Measurements from ENCODE around the gene RNF181. TPM values are rescaled to one million over a fixed set of nuclear protein-coding genes. Genes with fewer than 3 reads are reported as not detected.

The RNF181 gene
- total RNA-seq, 1 experiment from 2014 or later = 77.5 TPM

DNA sequence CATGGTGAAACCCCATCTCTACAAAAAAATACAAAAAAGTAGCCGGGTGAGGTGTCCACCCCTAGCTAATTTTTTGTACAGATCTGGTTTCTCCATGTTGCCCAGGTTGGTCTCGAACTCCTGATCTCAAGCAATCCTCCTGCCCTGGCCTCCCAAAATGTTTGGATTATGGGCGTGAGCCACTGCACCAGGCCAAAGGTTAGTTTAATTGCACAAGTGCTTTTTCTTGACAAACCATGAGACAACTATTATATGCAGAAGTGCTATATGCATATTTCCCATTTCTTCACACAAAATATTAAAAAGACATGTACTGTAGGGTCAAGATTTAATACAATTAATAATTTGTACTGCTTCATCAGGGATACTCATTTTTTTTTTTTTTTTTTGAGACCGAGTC is 29.3 kb upstream of the RNF181 start:
- ChIA-PET CTCF (no interaction called here), RAD21 (ENCODE audit: low non-redundant PET in 1 of 2, low total read pairs in 2 of 2, uncharacterized antibody in 2 of 2, unreplicated experiment in 2 of 2) (no interaction called here), POLR2A (no interaction called here)
- no peak overlapping the region for H3K4me2 ChIP-seq (ENCODE audit: low read length)
- no peaks in the 10 kb centered on the region for H4K20me1 ChIP-seq (ENCODE audit: insufficient read depth)
- H3K27ac ChIP-seq (ENCODE audit: low read depth, low read length) = no peak overlapping the region
- H3K79me2 ChIP-seq (ENCODE audit: insufficient read depth, low read length) = no peaks in the 10 kb centered on the region
- intact Hi-C loops (cut with micrococcal nuclease) = no loop called here
- H3K27me3 ChIP-seq (ENCODE audit: insufficient read depth, low read length) = no peaks in the 10 kb centered on the region
- no peak overlapping the region for H3K9ac ChIP-seq (ENCODE audit: low read length)
- H3K36me3 ChIP-seq (ENCODE audit: control insufficient read depth in 1 of 2, insufficient read depth in 2 of 2, low read length in 2 of 2) = no peaks in the 10 kb centered on the region
- H3K4me1 ChIP-seq (ENCODE audit: control insufficient read depth in 1 of 2, insufficient read depth in 2 of 2, low read length in 2 of 2) = peaks cover 2 to 6% of the 10 kb centered on the region in 2 experiments; a peak in 2 of 4 replicates
- no peak overlapping the region for H3K4me3 ChIP-seq (replicated peaks in 1 of 2; ENCODE audit: low read depth in 1 of 2, low read length in 2 of 2)
- no peaks in the 10 kb centered on the region for H3K9me2 ChIP-seq (ENCODE audit: insufficient read depth)
- no TSS peak for BruUV-seq (replicated peaks)
- ATAC-seq (no peak), DNase-seq (ENCODE audit: low read depth, low spot score) (no peak)
- TF ChIP-seq ZNF274 (IDR thresholded peaks at IDR 0.05; ENCODE audit: low read depth, low read length) (no peak), SP1 (IDR thresholded peaks at IDR 0.05; ENCODE audit: low read depth) (no peak), SRF (IDR thresholded peaks at IDR 0.05; ENCODE audit: low read depth) (no peak), JUND (IDR thresholded peaks at IDR 0.05) (no peak), ZFX (IDR thresholded peaks at IDR 0.05) (no peak), TCF7L2 (IDR thresholded peaks at IDR 0.05; ENCODE audit: borderline replicate concordance, extremely low read depth, insufficient read depth, insufficient read length) (no peak), POLR2A (IDR thresholded peaks at IDR 0.05; ENCODE audit: borderline replicate concordance, extremely low read depth, insufficient read depth, insufficient read length) (no peak), CEBPB (IDR thresholded peaks at IDR 0.05; ENCODE audit: low read depth) (no peak), EZH2phosphoT487 (IDR thresholded peaks at IDR 0.05; ENCODE audit: borderline replicate concordance) (no peak), SIN3A (IDR thresholded peaks at IDR 0.05; ENCODE audit: low read depth) (no peak), EGR1 (IDR thresholded peaks at IDR 0.05; ENCODE audit: low read depth) (no peak), FOSL1 (IDR thresholded peaks at IDR 0.05; ENCODE audit: low read depth) (no peak), ELF1 (IDR thresholded peaks at IDR 0.05; ENCODE audit: borderline replicate concordance, low read depth) (no peak), EZH2 (IDR thresholded peaks at IDR 0.05) (no peak)
- TF ChIP-seq, protein P1, sequence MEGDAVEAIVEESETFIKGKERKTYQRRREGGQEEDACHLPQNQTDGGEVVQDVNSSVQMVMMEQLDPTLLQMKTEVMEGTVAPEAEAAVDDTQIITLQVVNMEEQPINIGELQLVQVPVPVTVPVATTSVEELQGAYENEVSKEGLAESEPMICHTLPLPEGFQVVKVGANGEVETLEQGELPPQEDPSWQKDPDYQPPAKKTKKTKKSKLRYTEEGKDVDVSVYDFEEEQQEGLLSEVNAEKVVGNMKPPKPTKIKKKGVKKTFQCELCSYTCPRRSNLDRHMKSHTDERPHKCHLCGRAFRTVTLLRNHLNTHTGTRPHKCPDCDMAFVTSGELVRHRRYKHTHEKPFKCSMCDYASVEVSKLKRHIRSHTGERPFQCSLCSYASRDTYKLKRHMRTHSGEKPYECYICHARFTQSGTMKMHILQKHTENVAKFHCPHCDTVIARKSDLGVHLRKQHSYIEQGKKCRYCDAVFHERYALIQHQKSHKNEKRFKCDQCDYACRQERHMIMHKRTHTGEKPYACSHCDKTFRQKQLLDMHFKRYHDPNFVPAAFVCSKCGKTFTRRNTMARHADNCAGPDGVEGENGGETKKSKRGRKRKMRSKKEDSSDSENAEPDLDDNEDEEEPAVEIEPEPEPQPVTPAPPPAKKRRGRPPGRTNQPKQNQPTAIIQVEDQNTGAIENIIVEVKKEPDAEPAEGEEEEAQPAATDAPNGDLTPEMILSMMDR (IDR thresholded peaks at IDR 0.05 in 2 of 3, conservative IDR thresholded peaks at IDR 0.05 in 1 of 3; ENCODE audit: borderline replicate concordance in 1 of 3, insufficient read depth in 1 of 3, low read depth in 2 of 3, low read length in 2 of 3) = no peak
- TF ChIP-seq, protein P2, sequence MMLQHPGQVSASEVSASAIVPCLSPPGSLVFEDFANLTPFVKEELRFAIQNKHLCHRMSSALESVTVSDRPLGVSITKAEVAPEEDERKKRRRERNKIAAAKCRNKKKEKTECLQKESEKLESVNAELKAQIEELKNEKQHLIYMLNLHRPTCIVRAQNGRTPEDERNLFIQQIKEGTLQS (IDR thresholded peaks at IDR 0.05) = no peak
- H3K9me3 ChIP-seq (ENCODE audit: control insufficient read depth in 1 of 2, insufficient read depth in 1 of 2, low read depth in 1 of 2, low read length in 2 of 2) = no peaks in the 10 kb centered on the region
- H2AFZ ChIP-seq (ENCODE audit: low read depth, low read length, poor library complexity, severe bottlenecking) = no peak overlapping the region
